WTC11 (cell line): Measurements from ENCODE around the gene ENHO.

ENCODE experiments used
- ATF2 ChIP-seq: sonication (generic); formaldehyde crosslinking; IDR thresholded peaks from 2 replicates; pipeline ENCODE4 v1.8.1; 2022; ENCODE audit warnings: low read depth, missing genetic modification reagents, borderline replicate concordance
- ATF3 ChIP-seq: sonication (generic); formaldehyde crosslinking; conservative IDR thresholded peaks from 2 replicates; pipeline ENCODE4 v1.8.1; 2022; ENCODE audit warnings: mild to moderate bottlenecking, missing genetic modification reagents
- CREB1 ChIP-seq: sonication (generic); formaldehyde crosslinking; IDR thresholded peaks from 2 replicates; pipeline ENCODE4 v1.8.0; 2023; ENCODE audit warnings: mild to moderate bottlenecking, missing genetic modification reagents
- CREM ChIP-seq: sonication (generic); formaldehyde crosslinking; IDR thresholded peaks from 2 replicates; pipeline ENCODE4 v1.8.1; 2022; ENCODE audit warnings: mild to moderate bottlenecking, missing genetic modification reagents, moderate library complexity
- CTCF ChIP-seq: fragments of 200-600 bp; IDR thresholded peaks from 2 replicates; pipeline ENCODE4 v1.8.0; 2022; ENCODE audit warnings: antibody characterized with exemption
- ESRRA ChIP-seq: sonication (generic); formaldehyde crosslinking; IDR thresholded peaks from 2 replicates; pipeline ENCODE4 v1.8.1; 2022; ENCODE audit warnings: mild to moderate bottlenecking, missing genetic modification reagents, borderline replicate concordance
- IRF2 ChIP-seq: sonication (generic); formaldehyde crosslinking; IDR thresholded peaks from 2 replicates; pipeline ENCODE4 v1.8.0; 2022; ENCODE audit warnings: low read depth, missing genetic modification reagents, borderline replicate concordance
- MAX ChIP-seq: sonication (generic); formaldehyde crosslinking; IDR thresholded peaks from 2 replicates; pipeline ENCODE4 v1.8.0; 2022; ENCODE audit warnings: mild to moderate bottlenecking, missing genetic modification reagents
- OVOL2 ChIP-seq: fragments of 250-450 bp; sonication (Bioruptor Pico); IDR thresholded peaks from 2 replicates; pipeline ENCODE4 v1.9.0; 2021; ENCODE audit warnings: mild to moderate bottlenecking, borderline replicate concordance
- TP53 ChIP-seq: sonication (generic); formaldehyde crosslinking; IDR thresholded peaks from 2 replicates; pipeline ENCODE4 v1.8.1; 2023; ENCODE audit warnings: mild to moderate bottlenecking, missing genetic modification reagents
- USF2 ChIP-seq: sonication (generic); formaldehyde crosslinking; IDR thresholded peaks from 2 replicates; pipeline ENCODE4 v1.8.1; 2023; ENCODE audit warnings: mild to moderate bottlenecking, missing genetic modification reagents, moderate library complexity
- ZNF423 ChIP-seq: fragments of 250-450 bp; sonication (Bioruptor Pico); IDR thresholded peaks from 2 replicates; pipeline ENCODE4 v2.1.2; 2022; ENCODE audit warnings: mild to moderate bottlenecking, moderate library complexity
- ZSCAN18 ChIP-seq: fragments of 250-450 bp; sonication (Bioruptor Pico); IDR thresholded peaks from 2 replicates; pipeline ENCODE4 v2.1.2; 2022; ENCODE audit warnings: mild to moderate bottlenecking, moderate library complexity

- TF ChIP-seq ATF2 (CRISPR knock-in tag) (no peak), CREM (no peak), CTCF (no peak), OVOL2 (CRISPR knock-in tag) (no peak), TP53 (CRISPR knock-in tag) (no peak), ATF3 (CRISPR knock-in tag) (no peak), ZSCAN18 (no peak), MAX (CRISPR knock-in tag) (no peak), USF2 (CRISPR knock-in tag) (no peak), ZNF423 (CRISPR knock-in tag) (no peak), ESRRA (no peak), CREB1 (CRISPR knock-in tag) (no peak), IRF2 (CRISPR knock-in tag) (no peak)
These were observed 14.3 kb downstream of the ENHO start for GRCh38 chr9:34508463-34508862.
